Prostate gland (tissue), 2 donors: ENCODE results near the gene PSTPIP1.

Experiments used
- CTCF ChIP-seq, 4 experiments: fragments of 200-600 bp in 2 of 4; fragments of 450-650 bp in 2 of 4; sonication (generic) in 2 of 4; IDR thresholded peaks; 1 replicate in 3 of 4; 2 replicates in 1 of 4; pipeline ENCODE4 v1.5.1; 2016 to 2019; ENCODE audit warnings: antibody characterized with exemption in 4 of 4, mild to moderate bottlenecking in 2 of 4, moderate library complexity in 2 of 4
- POLR2A ChIP-seq: fragments of 450-650 bp; IDR thresholded peaks from one replicate; pipeline ENCODE4 v1.6.1; 2016; ENCODE audit warnings: antibody characterized with exemption, mild to moderate bottlenecking

DNA sequence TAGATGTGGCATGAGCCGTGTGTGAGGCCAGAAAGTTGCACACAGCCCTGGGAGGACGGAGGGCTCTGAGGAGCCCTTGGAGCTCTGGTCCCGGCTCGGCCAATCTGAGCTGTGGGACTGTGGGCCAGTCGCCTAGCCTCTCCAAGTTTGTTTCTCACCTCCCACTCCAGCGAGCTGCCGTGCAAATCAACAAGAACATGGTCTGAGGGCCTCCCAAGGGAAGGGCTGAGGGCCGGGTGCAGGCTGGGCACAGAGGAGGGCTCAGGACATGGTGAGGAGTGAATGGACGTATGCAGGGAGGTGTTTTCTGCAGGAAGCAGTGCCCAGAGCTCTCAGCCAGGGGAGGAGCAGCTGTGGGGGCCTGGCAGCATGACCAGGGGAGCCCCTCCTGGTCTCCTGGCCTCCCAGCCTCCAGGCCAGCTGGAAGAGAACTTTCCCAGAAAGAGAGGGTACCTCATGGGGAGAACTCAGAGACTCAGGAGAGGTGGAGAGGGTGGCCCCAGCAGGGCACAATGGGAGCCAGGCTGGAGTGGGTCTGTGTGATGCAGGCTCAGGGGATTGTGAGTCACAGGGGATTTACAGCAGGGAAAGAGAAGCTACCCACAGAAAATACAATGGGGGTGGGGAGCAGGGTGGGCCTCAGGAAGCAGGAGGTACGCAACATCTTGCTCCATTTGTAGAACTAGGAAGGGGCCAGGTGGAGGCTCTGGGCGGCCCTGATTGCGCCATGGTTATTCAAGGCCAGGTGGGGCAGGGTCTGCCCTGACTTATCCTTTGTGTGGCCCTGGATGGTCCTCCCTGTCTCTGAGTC, 24.8 kb downstream of the PSTPIP1 start:
- no peak for TF ChIP-seq CTCF (IDR thresholded peaks at IDR 0.05)
- no peak for TF ChIP-seq POLR2A
